Kidney (tissue), 14 donors: Measurements from ENCODE around the gene HCN4. TPM values are rescaled to one million over a fixed set of nuclear protein-coding genes. Genes with fewer than 3 reads are reported as not detected.

Experiments
- DNase-seq, 5 donors: peaks; one replicate each; pipeline ENCODE4 v3.0.0-alpha.2; 2013 to 2020
- FAIRE-seq: peaks from 2 replicates; lab custom pipeline; 2012; peaks lifted over from hg19 to GRCh38; lab: Jason Lieb, UNC
- H3K27ac ChIP-seq, 2 donors: one replicate each; pipeline ENCODE4 v1.7.0; 2013; ENCODE audit warnings: low read depth in 2 of 2, low read length in 2 of 2, inconsistent platforms in 1 of 2
- H3K27me3 ChIP-seq: one replicate; pipeline ENCODE4 v1.7.1; 2013; ENCODE audit warnings: low read length, inconsistent platforms; ENCODE audit not compliant: control insufficient read depth, insufficient read depth
- H3K36me3 ChIP-seq, 3 donors: one replicate each; pipeline versions ENCODE4 v1.7.0 to v1.7.1; 2013; ENCODE audit warnings: low read length in 3 of 3, control low read depth in 1 of 3, inconsistent platforms in 1 of 3; ENCODE audit not compliant: insufficient read depth in 3 of 3, control insufficient read depth in 2 of 3
- H3K4me1 ChIP-seq, 3 donors: one replicate each; pipeline versions ENCODE4 v1.7.0 to v1.7.1; 2013; ENCODE audit warnings: low read length in 3 of 3, inconsistent platforms in 1 of 3, low read depth in 1 of 3; ENCODE audit not compliant: control insufficient read depth in 2 of 3, insufficient read depth in 2 of 3
- H3K4me3 ChIP-seq, 3 donors: one replicate each; pipeline versions ENCODE4 v1.7.0 to v1.8.1; 2013; ENCODE audit warnings: low read length in 3 of 3, control low read depth in 1 of 3, inconsistent platforms in 1 of 3
- H3K9ac ChIP-seq, 3 donors: one replicate each; pipeline versions ENCODE4 v1.7.0 to v1.7.1; 2013; ENCODE audit warnings: low read length in 3 of 3, control low read depth in 1 of 3, inconsistent platforms in 1 of 3
- H3K9me3 ChIP-seq, 3 donors: one replicate each; pipeline versions ENCODE4 v1.7.0 to v1.7.1; 2013; ENCODE audit warnings: low read length in 3 of 3, control low read depth in 1 of 3, inconsistent platforms in 1 of 3; ENCODE audit not compliant: control insufficient read depth in 2 of 3, insufficient read depth in 1 of 3
- intact Hi-C: fragments of 100-400 bp; cut with DNase I; formaldehyde crosslinking; loops from one replicate; pipeline ENCODE4 v1.11.1; 2022
- polyA plus RNA-seq: library from polyadenylated mRNA; stranded (reverse); fragments of 350-450 nt; fragmentation: Illumina TruSeq; extraction: RNeasy Lipid Tissue Mini Kit (QIAGEN cat#74804); gene quantifications from one replicate; pipeline ENCODE4 v1.2.3, GENCODE V29; 2014; ENCODE audit warnings: low read depth, low replicate concordance; ENCODE audit not compliant: insufficient read depth
- total RNA-seq: library from RNA; stranded (reverse); fragmentation: NEBNext Ultra II Directional; extraction: Animal tissue kit (Norgen Biotek cat#: 25700); gene quantifications from one replicate; pipeline ENCODE4 v1.2.1, GENCODE V29; 2021
- TF ChIP-seq, protein P1 (sequence below): IDR thresholded peaks from 3 replicates; pipeline ENCODE4 v1.5.1; 2012; ENCODE audit warnings: mild to moderate bottlenecking, moderate library complexity, borderline replicate concordance; ENCODE audit not compliant: insufficient read depth; ENCODE audit errors: extremely low read depth
- donor health status: control.
- donor health status: control.
- donor health status: control.
- donor health status: control.
- donor health status: control.
- donor health status: DM: yes; HTN: yes; CAD: no.
- donor health status: Normal renal cell carcinoma (clear cell type).

HCN4 gene
- total and polyA plus RNA-seq, 2 donors from 2014 or later, result 0.15 to 0.50 TPM

GRCh38 chr15:73335471-73335870 lies 33.3 kb downstream of the HCN4 start:
- Histone ChIP-seq H3K4me1 (no peaks in the 10 kb centered on the region), H3K4me3 (no peak overlapping the region), H3K9ac (no peak overlapping the region), H3K27me3 (no peaks in the 10 kb centered on the region), H3K9me3 (no peaks in the 10 kb centered on the region), H3K27ac (no peak overlapping the region), H3K36me3 (no peaks in the 10 kb centered on the region)
- FAIRE-seq (no peak), DNase-seq (peak in 1 of 5 donors; percentile 36)
- intact Hi-C loops, result no loop called here
- TF ChIP-seq, protein P1, sequence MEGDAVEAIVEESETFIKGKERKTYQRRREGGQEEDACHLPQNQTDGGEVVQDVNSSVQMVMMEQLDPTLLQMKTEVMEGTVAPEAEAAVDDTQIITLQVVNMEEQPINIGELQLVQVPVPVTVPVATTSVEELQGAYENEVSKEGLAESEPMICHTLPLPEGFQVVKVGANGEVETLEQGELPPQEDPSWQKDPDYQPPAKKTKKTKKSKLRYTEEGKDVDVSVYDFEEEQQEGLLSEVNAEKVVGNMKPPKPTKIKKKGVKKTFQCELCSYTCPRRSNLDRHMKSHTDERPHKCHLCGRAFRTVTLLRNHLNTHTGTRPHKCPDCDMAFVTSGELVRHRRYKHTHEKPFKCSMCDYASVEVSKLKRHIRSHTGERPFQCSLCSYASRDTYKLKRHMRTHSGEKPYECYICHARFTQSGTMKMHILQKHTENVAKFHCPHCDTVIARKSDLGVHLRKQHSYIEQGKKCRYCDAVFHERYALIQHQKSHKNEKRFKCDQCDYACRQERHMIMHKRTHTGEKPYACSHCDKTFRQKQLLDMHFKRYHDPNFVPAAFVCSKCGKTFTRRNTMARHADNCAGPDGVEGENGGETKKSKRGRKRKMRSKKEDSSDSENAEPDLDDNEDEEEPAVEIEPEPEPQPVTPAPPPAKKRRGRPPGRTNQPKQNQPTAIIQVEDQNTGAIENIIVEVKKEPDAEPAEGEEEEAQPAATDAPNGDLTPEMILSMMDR, result no peak

- H3K27ac ChIP-seq, result no peak overlapping the region
- H3K9me3 ChIP-seq, result no peaks in the 10 kb centered on the region
- no peak overlapping the region for H3K9ac ChIP-seq
- H3K4me1 ChIP-seq, result no peaks in the 10 kb centered on the region
- no peaks in the 10 kb centered on the region for H3K36me3 ChIP-seq
- H3K27me3 ChIP-seq, result no peaks in the 10 kb centered on the region
- FAIRE-seq (no peak), DNase-seq (peak in 1 of 5 donors; percentile 14)
- TF ChIP-seq, protein P1, result no peak
- H3K4me3 ChIP-seq, result no peak overlapping the region
- intact Hi-C loops, result no loop called here
These were observed 33.7 kb downstream of the HCN4 start for GRCh38 chr15:73335026-73335425.

DNA sequence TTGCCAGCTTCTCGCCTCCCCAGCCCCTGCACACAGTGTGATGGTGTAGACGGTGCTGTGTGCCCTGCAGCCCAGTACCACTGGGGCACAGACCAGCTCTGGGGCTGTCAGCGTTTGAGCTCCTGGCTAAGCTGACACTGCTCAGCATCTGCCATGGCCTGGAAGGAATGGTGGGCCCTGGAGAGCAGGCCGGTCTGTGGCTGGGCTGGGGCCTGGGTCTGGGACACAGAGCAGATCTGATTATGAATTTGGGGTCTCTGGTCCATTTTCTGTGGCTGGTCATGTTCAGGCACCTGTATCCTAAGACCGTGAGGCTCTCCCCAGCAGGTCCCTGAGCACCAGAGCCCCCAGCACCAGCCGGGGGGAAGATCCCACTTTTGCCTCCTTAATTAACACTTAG lies 34.7 kb downstream of the HCN4 start:
- Histone ChIP-seq H3K4me3 (no peak overlapping the region), H3K9me3 (no peaks in the 10 kb centered on the region), H3K4me1 (no peaks in the 10 kb centered on the region), H3K27ac (no peak overlapping the region), H3K9ac (no peak overlapping the region), H3K36me3 (no peaks in the 10 kb centered on the region), H3K27me3 (no peaks in the 10 kb centered on the region)
- peak in 1 of 5 donors; percentile 46 for DNase-seq
- TF ChIP-seq, protein P1, result no peak
- FAIRE-seq, result no peak
- intact Hi-C loops, result no loop called here

GRCh38 chr15:73333001-73333400 lies 35.8 kb downstream of the HCN4 start:
- FAIRE-seq (no peak), DNase-seq (peak in 1 of 5 donors; percentile 20)
- no peak overlapping the region for H3K27ac ChIP-seq
- TF ChIP-seq, protein P1, result no peak
- H3K9me3 ChIP-seq, result no peaks in the 10 kb centered on the region
- no peaks in the 10 kb centered on the region for H3K4me1 ChIP-seq
- no peaks in the 10 kb centered on the region for H3K27me3 ChIP-seq
- H3K4me3 ChIP-seq, result no peak overlapping the region
- no peaks in the 10 kb centered on the region for H3K36me3 ChIP-seq
- H3K9ac ChIP-seq, result no peak overlapping the region
- intact Hi-C loops, result no loop called here
